GM19025 (cell line): ENCODE measurements around the gene GPR173.

ENCODE experiments used
- ATAC-seq: cut with Tn5 transposase; IDR thresholded peaks from one replicate; pipeline ENCODE4 v1.9.1; 2021; ENCODE audit warnings: mild to moderate bottlenecking, low read depth, moderate library complexity; ENCODE audit not compliant: unreplicated experiment

GPR173 gene

GRCh38 chrX:53065104-53065503 is 16.5 kb downstream of the GPR173 start:
- no peak for ATAC-seq

- ATAC-seq = no peak
Observed at GRCh38 chrX:53071064-53071463, 22.5 kb downstream of the GPR173 start.

GRCh38 chrX:53071604-53072417 is 23.2 kb downstream of the GPR173 start:
- peak; percentile 87 for ATAC-seq

GRCh38 chrX:53072418-53073114 is 24.0 kb downstream of the GPR173 start:
- ATAC-seq = no peak

GRCh38 chrX:53073115-53073586 is 24.6 kb downstream of the GPR173 start:
- ATAC-seq = no peak

- no peak for ATAC-seq
Observed at GRCh38 chrX:53075011-53075410, 26.4 kb downstream of the GPR173 start.

GRCh38 chrX:53076671-53077070 is 28.1 kb downstream of the GPR173 start:
- no peak for ATAC-seq

- ATAC-seq = no peak
Observed at GRCh38 chrX:53077207-53078197, 28.9 kb downstream of the GPR173 start.

GRCh38 chrX:53078943-53079342 is 30.4 kb downstream of the GPR173 start:
- ATAC-seq = no peak

GRCh38 chrX:53080628-53081580 is 32.3 kb downstream of the GPR173 start:
- no peak for ATAC-seq

- peak; percentile 97 for ATAC-seq
Observed at GRCh38 chrX:53081925-53082772, 33.6 kb downstream of the GPR173 start, which contains the start of gene TSPYL2. Gene TSPYL2 (plus strand): TSS chrX:53082367. CDS start chrX:53082499, 132 bp downstream.

- ATAC-seq = no peak
Observed at GRCh38 chrX:53082773-53083616, 34.4 kb downstream of the GPR173 start.

- no peak for ATAC-seq
Observed at GRCh38 chrX:53084043-53084570, 35.5 kb downstream of the GPR173 start.

GRCh38 chrX:53084863-53085262 is 36.3 kb downstream of the GPR173 start:
- no peak for ATAC-seq

GRCh38 chrX:53085661-53086229 is 37.2 kb downstream of the GPR173 start:
- ATAC-seq = no peak

- no peak for ATAC-seq
Observed at GRCh38 chrX:53086464-53086863, 37.9 kb downstream of the GPR173 start.

- ATAC-seq = no peak
Observed at GRCh38 chrX:53087388-53087831, 38.8 kb downstream of the GPR173 start.
